HG03558 (cell line): Measurements from ENCODE around the gene CNPPD1.
A peak's percentile ranks its signal among the peaks of the same experiment; 100 is the strongest.
"Not testable (repeated sequence)": the region's sequence is repeated elsewhere in the genome, so short reads cannot be mapped to it uniquely, and the experiment has no call there.

Experiments used
- ATAC-seq: cut with Tn5 transposase; IDR thresholded peaks from one replicate; pipeline ENCODE4 v1.9.1; 2021; ENCODE audit warnings: moderate number of reproducible peaks; ENCODE audit not compliant: unreplicated experiment; ENCODE audit errors: extremely low read depth

The CNPPD1 gene

GRCh38 chr2:219209236-219210195 lies 32.8 kb upstream of the CNPPD1 start:
- ATAC-seq, result no peak

- no peak for ATAC-seq
Observed at GRCh38 chr2:219207884-219208740, 31.4 kb upstream of the CNPPD1 start.

- no peak for ATAC-seq
Observed at GRCh38 chr2:219207134-219207883, 30.6 kb upstream of the CNPPD1 start.

- ATAC-seq, result peak; percentile 83
Observed at GRCh38 chr2:219206328-219207133, 29.8 kb upstream of the CNPPD1 start, which contains the start of gene ZFAND2B. Gene ZFAND2B, plus strand, starts transcription at chr2:219206782. Its CDS starts 206 bp downstream, at chr2:219206988.

GRCh38 chr2:219205981-219206327 lies 29.2 kb upstream of the CNPPD1 start:
- no peak for ATAC-seq

- no peak for ATAC-seq
Observed at GRCh38 chr2:219205165-219205538, 28.4 kb upstream of the CNPPD1 start.

- no peak for ATAC-seq
Observed at GRCh38 chr2:219204425-219205164, 27.9 kb upstream of the CNPPD1 start.

GRCh38 chr2:219201331-219201730 lies 24.6 kb upstream of the CNPPD1 start:
- not testable (repeated sequence) for ATAC-seq

- ATAC-seq, result not testable (repeated sequence)
Observed at GRCh38 chr2:219200502-219201326, 24.0 kb upstream of the CNPPD1 start.

GRCh38 chr2:219199470-219200211 lies 22.9 kb upstream of the CNPPD1 start:
- ATAC-seq, result no peak

GRCh38 chr2:219198974-219199373 lies 22.2 kb upstream of the CNPPD1 start:
- ATAC-seq, result no peak

- ATAC-seq, result no peak
Observed at GRCh38 chr2:219197388-219197787, 20.7 kb upstream of the CNPPD1 start.

- no peak for ATAC-seq
Observed at GRCh38 chr2:219186754-219187456, 10.2 kb upstream of the CNPPD1 start.

- no peak for ATAC-seq
Observed at GRCh38 chr2:219184121-219184520, 7.4 kb upstream of the CNPPD1 start.

GRCh38 chr2:219183151-219183772 lies 6.5 kb upstream of the CNPPD1 start:
- no peak for ATAC-seq
